HepG2 (cell line): ENCODE results near the gene RAB39B. TPM values are rescaled to one million over a fixed set of nuclear protein-coding genes. Genes with fewer than 3 reads are reported as not detected.

Experiments
- ARNTL ChIP-seq: sonication (generic); formaldehyde crosslinking; IDR thresholded peaks from 2 replicates; pipeline ENCODE4 v1.4.0; 2020; ENCODE audit warnings: mild to moderate bottlenecking, missing genetic modification reagents
- CAMTA2 ChIP-seq: sonication (generic); formaldehyde crosslinking; IDR thresholded peaks from 2 replicates; pipeline ENCODE4 v1.4.0; 2020; ENCODE audit warnings: mild to moderate bottlenecking, missing genetic modification reagents, borderline replicate concordance
- DNMT1 ChIP-seq: sonication (generic); formaldehyde crosslinking; IDR thresholded peaks from 2 replicates; pipeline ENCODE4 v1.5.1; 2020; ENCODE audit warnings: mild to moderate bottlenecking, missing genetic modification reagents
- KLF9 ChIP-seq: IDR thresholded peaks from 2 replicates; pipeline ENCODE4 v1.6.1; 2016; ENCODE audit warnings: low read depth
- MIER2 ChIP-seq: IDR thresholded peaks from 2 replicates; pipeline ENCODE4 v1.6.1; 2016; ENCODE audit warnings: missing biosample characterization, missing genetic modification reagents
- MLLT10 ChIP-seq: sonication (generic); formaldehyde crosslinking; IDR thresholded peaks from 2 replicates; pipeline ENCODE4 v1.4.0; 2020; ENCODE audit warnings: missing genetic modification reagents
- SMC3 ChIP-seq: IDR thresholded peaks from 2 replicates; pipeline ENCODE4 v1.6.1; 2011; ENCODE audit warnings: low read length, improper control_type of control experiment
- TSC22D2 ChIP-seq: sonication (generic); formaldehyde crosslinking; IDR thresholded peaks from 2 replicates; pipeline ENCODE4 v1.5.1; 2020; ENCODE audit warnings: missing genetic modification reagents, mild to moderate bottlenecking, borderline replicate concordance
- ZFP90 ChIP-seq: sonication (generic); formaldehyde crosslinking; IDR thresholded peaks from 2 replicates; pipeline ENCODE4 v1.8.0; 2022; ENCODE audit warnings: missing genetic modification reagents, mild to moderate bottlenecking, inconsistent platforms, borderline replicate concordance
- ZNF879 ChIP-seq: sonication (generic); formaldehyde crosslinking; IDR thresholded peaks from 2 replicates; pipeline ENCODE4 v1.8.1; 2023; ENCODE audit warnings: missing genetic modification reagents
- polyA plus RNA-seq, 8 experiments: library from polyadenylated mRNA; depleted of rRNA in 3 of 8; stranded (reverse) in 7 of 8; unstranded in 1 of 8; fragments of >200 nt; fragmentation: Illumina TruSeq in 4 of 8; extraction: Trizol in 4 of 8; gene quantifications; 2 replicates each; pipeline versions ENCODE4 v1.2.1 to v1.2.3, GENCODE V29; 2011 to 2016; ENCODE audit warnings: low read depth in 4 of 8, missing spikeins in 1 of 8, mixed read lengths in 1 of 8; ENCODE audit not compliant: insufficient read depth in 1 of 8
- total RNA-seq, 5 experiments: library from RNA; depleted of rRNA; stranded (reverse); fragments of >200 nt; fragmentation: Illumina TruSeq; extraction: Trizol; gene quantifications; 2 replicates each; pipeline ENCODE4 v1.2.3, GENCODE V29; 2016; ENCODE audit warnings: low read depth in 1 of 5
- TF ChIP-seq, protein P1 (sequence below): sonication (generic); formaldehyde crosslinking; IDR thresholded peaks from 2 replicates; pipeline ENCODE4 v1.5.1; 2020; ENCODE audit warnings: missing genetic modification reagents, mild to moderate bottlenecking, borderline replicate concordance
- TF ChIP-seq, protein P2 (sequence below): sonication (generic); formaldehyde crosslinking; IDR thresholded peaks from 2 replicates; pipeline ENCODE4 v1.5.1; 2020; ENCODE audit warnings: mild to moderate bottlenecking, moderate library complexity, missing genetic modification reagents
- TF ChIP-seq, protein P3 (sequence below): sonication (generic); formaldehyde crosslinking; IDR thresholded peaks from 2 replicates; pipeline ENCODE4 v1.4.0; 2020; ENCODE audit warnings: missing genetic modification reagents

Gene RAB39B
- total and polyA plus RNA-seq, 2 of the 13 experiments (the other 11 are each of a cell fraction or from before 2014, with no cell fraction given), result 0.05 to 0.07 TPM

DNA sequence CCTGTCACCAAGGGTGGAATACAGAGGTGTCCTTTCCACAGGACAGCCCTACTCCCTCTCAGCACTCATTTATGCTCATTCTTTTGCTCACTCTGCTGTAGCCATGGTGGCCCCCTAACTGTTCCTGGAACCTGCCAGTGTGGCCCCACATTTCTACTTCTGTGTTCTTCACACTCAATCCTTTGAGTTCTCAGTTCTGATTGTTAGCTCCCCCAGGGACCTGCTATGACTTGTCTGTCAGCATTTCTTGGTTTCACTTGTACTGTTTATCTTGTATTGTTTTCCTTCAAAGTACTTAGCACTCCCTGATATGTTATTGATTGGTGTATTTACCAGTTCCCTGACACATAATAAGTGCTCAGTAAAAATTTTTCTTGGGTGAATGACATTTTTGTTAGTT, 33.1 kb downstream of the RAB39B start (continued):
- TF ChIP-seq, protein P1, sequence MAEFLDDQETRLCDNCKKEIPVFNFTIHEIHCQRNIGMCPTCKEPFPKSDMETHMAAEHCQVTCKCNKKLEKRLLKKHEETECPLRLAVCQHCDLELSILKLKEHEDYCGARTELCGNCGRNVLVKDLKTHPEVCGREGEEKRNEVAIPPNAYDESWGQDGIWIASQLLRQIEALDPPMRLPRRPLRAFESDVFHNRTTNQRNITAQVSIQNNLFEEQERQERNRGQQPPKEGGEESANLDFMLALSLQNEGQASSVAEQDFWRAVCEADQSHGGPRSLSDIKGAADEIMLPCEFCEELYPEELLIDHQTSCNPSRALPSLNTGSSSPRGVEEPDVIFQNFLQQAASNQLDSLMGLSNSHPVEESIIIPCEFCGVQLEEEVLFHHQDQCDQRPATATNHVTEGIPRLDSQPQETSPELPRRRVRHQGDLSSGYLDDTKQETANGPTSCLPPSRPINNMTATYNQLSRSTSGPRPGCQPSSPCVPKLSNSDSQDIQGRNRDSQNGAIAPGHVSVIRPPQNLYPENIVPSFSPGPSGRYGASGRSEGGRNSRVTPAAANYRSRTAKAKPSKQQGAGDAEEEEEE, result no peak
- no peak for TF ChIP-seq ZNF879 (CRISPR knock-in tag)
- no peak for TF ChIP-seq MIER2 (CRISPR knock-in tag)
- TF ChIP-seq MLLT10 (CRISPR knock-in tag), result no peak
- TF ChIP-seq, protein P2, sequence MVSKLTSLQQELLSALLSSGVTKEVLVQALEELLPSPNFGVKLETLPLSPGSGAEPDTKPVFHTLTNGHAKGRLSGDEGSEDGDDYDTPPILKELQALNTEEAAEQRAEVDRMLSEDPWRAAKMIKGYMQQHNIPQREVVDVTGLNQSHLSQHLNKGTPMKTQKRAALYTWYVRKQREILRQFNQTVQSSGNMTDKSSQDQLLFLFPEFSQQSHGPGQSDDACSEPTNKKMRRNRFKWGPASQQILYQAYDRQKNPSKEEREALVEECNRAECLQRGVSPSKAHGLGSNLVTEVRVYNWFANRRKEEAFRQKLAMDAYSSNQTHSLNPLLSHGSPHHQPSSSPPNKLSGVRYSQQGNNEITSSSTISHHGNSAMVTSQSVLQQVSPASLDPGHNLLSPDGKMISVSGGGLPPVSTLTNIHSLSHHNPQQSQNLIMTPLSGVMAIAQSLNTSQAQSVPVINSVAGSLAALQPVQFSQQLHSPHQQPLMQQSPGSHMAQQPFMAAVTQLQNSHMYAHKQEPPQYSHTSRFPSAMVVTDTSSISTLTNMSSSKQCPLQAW (CRISPR knock-in tag), result no peak
- no peak for TF ChIP-seq TSC22D2 (CRISPR knock-in tag)
- TF ChIP-seq, protein P3, sequence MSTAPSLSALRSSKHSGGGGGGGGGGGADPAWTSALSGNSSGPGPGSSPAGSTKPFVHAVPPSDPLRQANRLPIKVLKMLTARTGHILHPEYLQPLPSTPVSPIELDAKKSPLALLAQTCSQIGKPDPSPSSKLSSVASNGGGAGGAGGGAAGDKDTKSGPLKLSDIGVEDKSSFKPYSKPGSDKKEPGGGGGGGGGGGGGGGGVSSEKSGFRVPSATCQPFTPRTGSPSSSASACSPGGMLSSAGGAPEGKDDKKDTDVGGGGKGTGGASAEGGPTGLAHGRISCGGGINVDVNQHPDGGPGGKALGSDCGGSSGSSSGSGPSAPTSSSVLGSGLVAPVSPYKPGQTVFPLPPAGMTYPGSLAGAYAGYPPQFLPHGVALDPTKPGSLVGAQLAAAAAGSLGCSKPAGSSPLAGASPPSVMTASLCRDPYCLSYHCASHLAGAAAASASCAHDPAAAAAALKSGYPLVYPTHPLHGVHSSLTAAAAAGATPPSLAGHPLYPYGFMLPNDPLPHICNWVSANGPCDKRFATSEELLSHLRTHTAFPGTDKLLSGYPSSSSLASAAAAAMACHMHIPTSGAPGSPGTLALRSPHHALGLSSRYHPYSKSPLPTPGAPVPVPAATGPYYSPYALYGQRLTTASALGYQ (CRISPR knock-in tag), result no peak
- TF ChIP-seq KLF9 (CRISPR knock-in tag), result no peak
- TF ChIP-seq DNMT1 (CRISPR knock-in tag), result no peak
- no peak for TF ChIP-seq ZFP90 (CRISPR knock-in tag)
- TF ChIP-seq ARNTL (CRISPR knock-in tag), result no peak
- TF ChIP-seq CAMTA2 (CRISPR knock-in tag), result no peak
- no peak for TF ChIP-seq SMC3
